ENCODE results near the gene IRAK3.
"Not testable (repeated sequence)": the region's sequence is repeated elsewhere in the genome, so short reads cannot be mapped to it uniquely, and the experiment has no call there.

Gene IRAK3

DNA sequence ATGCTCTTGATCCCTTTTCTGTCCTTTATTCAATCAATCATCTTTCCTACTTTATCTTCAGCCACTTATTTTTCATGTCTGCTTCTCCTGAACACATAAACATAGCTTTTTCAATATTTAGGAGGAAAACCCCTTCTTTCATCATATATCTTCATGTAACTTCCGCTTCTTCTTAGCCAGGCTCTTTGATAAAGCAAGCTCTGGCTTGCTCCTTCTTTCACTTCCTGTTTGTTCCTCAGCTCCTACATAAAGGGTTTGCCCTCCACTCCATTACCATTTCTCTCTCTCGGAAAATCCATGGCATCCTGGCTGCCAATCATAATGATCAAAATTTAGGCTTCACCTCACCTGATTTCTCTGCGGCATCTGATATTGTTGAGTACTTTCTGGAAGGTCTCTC lies 79.5 kb downstream of the IRAK3 start:
- DNase-seq, result no peak

DNA sequence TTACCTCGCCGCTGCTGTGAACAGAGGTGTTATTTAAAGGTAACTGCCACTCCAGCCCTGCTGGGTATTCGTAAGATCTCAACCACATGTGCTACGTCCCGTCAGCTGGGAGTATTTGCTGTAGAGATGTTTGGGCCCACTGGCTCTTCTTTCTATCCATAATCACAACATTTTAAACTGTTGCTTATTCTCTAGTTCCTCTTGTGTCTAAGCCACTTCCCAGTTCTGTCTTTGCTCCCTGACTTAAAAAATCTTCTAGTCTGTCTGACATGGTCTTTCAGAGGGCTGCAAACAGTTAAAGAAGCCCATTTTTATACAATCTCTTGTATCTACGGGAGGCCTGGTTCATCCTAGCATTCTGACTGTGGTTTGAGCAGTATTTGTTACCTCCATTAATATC lies 80.1 kb downstream of the IRAK3 start:
- no peak for DNase-seq

DNA sequence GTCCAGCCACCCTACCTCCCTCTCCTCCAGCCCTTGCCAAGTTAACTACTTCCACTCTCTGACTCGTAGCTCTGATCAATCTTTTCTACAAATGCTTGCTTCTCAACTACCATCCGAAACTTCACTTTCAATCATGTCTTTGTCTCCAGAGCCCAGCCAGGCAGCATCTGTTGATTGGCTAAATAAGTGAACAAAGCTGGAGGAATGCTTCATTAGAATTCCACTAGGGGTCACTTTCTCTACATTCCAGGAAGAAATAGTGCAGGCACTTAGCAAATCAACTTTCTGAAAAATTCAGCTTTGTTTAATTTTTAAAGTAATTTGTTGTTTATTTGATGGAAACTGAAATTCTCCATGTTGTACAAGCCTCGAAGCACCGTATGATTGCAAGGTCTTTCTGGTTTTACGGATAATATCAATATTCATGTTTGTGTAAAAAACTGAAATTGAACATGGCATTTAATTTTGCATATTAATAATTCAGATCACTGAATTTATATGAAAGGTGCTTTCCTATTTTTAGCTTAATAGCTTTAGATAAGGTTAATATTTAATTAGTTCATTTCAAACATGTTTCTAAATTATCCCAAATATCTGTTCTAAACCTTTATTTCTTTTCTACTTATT lies 80.9 kb downstream of the IRAK3 start:
- DNase-seq, result no peak

DNA sequence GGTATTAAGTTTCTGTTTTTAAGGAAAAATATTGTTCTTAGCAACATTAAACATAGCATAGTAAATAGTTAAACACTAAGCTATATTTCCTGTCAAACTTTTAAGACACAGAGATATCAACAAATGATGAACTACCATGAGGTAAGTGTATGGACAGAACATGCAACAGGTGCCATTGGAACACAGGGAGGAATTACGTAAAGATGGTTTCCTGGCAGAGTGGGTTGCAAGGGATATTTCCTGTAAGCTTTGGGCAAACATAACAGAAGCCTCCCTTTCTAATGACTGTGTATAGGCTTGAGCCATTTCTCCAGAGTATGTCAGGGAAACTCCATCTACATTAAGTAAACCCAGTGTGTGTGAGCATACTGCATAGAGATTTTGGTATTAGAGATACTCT lies 81.6 kb downstream of the IRAK3 start:
- no peak for DNase-seq

DNA sequence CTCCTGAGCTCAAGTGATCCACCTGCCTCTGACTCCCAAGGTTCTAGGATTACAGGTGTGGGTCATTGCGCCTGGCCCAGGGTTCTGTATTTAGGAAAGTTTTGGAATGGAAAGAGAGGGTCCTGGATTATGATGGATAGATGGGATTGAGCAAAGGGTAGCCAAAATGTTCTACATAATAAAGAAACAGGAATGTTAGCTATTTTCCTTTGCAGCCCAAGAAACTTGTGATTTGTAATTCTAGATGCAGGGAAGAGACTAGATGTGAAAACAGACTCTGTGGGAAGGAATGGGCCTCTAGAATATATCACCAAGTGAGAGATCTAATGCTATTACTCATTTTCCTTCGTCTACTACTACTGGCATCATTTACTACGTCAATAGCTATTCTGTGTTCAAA lies 83.6 kb downstream of the IRAK3 start:
- DNase-seq, result no peak

DNA sequence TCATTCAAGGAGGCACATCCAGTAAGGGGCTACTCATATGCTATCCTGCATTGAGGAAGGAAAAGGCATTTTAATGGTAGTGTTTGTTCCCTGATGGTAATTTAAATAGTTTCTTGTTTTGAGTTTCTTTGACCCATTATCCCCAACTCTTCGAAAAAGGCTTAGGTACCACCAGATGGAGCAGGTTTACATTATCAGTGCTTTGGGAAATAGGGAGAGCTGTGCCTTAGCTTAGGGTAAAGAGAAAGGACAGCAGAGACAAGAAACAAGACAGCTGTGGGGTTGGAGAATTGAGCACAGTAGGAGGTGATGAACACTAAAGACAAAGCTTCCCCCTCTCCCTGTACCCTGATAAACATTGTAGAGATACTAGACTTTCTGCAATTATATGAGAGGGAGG lies 84.1 kb downstream of the IRAK3 start:
- no peak for DNase-seq

DNA sequence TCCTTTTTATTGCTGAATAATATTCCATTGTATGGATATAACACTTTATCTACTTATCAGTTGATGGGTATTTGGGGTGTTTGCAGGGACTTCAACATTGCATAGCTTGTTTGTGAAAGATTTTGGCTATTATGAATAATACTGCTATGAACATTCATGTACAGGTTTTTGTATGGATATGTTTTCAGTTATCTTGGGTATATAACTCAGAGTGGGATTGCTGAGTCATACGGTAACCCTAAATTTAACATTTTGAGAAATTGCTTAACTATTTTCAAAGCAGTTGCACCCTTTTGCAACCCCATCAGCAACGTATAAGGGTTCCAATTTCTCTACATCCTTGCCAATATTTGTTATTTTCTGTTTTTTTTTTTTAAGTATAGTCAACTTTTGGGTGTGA lies 86.0 kb downstream of the IRAK3 start:
- DNase-seq, result no peak

DNA sequence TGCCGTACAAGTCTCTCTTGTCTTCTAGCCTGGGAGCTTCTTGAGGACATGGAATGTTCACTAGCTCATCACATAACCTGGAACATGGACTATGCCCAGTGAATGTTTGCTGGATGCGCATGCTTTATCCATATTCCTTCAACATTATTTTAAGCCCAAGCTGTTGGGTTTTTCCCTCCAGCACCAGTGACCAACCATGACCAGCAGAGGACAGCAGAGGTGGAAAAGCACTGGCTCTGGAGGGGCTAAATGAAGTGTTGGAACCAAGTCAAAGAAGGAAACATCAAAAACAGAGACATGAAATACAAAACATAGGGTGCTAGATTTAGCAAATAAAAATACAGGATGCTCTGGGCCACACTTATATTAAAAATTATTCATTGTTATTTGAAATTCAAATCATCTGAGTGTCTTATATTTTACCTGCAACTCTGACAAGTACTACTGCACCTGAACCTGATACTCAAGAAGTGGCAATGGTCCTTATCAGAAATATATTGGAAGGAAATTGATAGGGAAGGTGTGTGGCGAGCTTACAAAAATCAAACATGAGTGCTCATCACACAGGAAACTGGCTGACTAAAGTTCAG lies 90.2 kb downstream of the IRAK3 start:
- peak in 1 of 2 experiments; percentile 10 for DNase-seq

DNA sequence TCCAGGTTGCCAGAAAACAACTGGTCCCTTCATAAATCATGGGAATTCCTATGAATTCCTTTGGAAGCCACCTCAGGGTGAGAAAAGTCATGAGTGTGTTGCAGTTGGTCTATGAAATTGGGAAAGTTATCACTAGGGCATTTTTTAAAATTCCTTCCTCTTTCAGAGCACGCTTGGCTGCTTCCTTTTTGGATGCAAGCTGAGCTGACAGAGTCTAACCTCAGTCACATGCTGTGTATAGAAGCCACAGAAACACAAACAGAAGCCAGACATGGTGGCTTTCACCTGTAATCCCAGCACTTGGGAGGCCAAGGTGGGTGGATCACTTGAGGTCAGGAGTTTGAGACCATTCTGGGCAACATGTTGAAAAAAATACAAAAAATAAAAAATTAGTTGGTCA lies 91.5 kb downstream of the IRAK3 start:
- DNase-seq, result no peak

DNA sequence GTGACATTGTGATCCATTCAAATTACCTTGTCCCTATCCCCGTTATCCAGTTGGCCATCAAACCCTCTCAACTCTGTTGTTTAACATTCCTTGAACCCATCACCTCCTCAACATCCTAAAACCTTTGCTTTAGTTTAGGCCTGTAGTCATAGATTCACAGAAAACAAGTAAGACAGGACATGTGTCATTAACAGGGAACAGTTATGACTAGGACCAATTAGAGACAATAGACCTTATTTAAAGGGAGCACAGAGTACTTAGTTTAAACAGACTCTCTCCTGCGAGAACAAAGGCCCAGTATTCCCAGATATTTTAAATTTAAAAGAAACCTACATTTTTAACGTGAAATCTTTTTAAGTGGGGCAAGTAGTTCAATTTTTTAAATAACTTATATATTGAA lies 93.2 kb downstream of the IRAK3 start:
- DNase-seq, result no peak

DNA sequence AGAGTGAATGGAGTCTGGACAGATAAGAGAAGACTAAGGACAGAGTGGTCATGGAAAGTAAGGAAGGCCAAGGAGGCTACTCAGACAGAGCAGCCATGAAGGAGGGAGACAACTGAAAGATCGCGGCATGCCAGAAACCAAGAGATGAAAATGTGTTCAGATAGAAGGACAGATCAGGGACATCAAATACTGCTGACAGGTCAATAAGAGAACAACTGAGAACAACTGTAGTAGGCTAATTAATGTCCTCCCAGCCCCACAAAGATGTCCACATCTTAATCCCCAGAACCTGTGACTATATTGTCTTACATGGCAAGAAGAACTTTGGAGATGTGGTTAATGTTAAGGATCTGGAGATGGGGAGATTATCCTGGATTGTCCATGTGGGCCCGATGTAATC lies 98.3 kb downstream of the IRAK3 start:
- DNase-seq, result no peak

DNA sequence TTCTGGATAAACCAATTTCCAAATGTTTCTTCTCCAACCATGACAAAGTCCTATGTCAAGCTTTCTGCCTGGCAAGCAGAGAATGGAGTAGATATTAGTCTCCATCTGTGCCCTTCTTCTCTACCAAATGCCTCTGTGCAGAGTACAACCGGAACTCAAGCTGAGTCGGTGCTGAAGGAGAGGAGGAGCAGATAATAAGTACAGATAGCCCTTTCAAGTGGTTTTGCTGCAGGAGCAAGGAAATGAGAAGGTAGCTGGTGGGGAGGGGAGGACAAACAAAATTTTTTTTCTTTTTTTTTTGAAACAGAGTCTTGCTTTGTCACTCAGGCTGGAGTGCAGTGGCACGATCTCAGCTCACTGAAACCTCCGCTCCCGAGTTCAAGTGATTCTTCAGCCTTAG lies 99.1 kb downstream of the IRAK3 start:
- DNase-seq, result peak; percentile 6 to 66

DNA sequence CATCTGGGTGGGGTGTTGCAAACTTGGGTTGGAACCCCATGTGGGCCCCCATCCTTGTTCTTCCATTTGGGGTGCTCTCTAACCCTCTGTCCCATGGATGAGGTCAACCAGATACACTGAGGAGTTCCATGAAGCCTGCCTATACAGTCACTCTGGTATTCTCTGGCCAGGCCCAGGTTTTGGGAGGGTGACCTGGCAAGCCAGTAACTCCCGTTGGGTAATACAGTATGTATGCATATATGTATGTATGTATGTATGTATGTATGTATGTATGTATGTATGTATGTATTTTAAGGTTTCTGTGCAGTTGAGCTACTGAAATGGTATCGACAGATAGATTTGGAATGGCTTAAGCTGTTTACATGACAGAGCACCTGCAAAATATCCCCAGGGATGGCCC lies 100.5 kb downstream of the IRAK3 start:
- DNase-seq, result no peak

DNA sequence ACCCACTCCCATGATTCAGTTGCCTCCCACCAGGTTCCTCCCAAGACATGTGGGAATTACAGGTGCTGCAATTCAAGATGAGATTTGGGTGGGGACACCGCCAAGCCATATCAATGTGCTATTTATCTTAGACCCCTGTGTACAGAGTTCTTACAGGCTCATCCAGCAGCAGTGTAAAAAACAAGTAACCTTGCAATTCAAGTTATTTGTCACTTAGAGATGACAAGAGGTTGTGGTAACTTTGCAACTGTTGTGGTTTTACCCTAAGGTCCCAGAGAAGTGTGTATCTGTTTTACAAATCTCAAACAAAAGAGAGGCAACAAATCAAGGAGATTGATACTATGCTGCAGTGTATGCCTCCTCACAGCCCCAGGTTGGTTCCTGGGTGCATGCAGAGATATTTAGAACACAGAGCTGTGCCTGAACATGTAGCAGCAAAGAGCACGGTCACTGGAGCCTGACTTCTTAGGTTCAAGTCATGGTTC lies 101.7 kb downstream of the IRAK3 start:
- no peak for DNase-seq

DNA sequence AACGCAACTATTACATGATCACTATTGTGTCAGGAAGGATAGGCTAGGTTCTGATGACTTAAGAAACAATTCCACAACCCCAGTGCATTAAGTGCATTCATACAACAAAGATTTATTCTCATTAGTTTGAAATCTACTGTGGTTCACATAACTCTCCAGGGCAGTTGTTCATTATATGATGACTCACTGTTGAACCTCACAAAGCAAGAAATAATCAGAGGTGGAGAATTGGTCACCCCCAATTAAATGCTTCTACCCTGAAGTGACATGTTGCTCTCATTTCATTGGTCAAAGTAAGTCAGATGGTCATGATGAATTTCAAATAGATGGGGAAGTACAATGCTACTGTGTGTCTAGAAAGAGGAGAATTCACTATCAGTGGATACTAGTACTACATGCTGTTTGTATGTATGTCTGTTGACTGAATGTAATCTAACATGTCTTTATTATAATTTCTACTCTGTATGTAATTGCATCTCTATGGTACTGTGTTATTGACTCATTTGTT lies 107.2 kb downstream of the IRAK3 start:
- no peak for DNase-seq

DNA sequence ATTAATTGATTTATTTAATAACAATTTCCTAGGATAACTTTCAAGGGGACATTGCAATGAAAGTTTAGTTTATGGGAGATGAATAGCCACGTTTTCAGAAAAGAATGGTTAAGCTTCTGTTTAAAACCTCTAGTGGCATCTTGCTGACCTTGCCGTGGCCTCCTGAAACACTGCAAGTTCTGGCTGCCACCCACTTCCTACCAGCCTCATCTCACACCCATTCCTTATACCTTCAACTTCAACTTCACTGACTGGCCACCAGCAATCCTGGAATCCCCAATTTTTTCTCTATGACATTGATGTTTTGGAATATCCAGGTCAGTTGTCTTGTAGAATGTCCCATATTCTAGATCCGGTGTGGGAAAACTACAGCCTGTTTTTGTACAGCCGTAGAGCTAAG lies 108.1 kb downstream of the IRAK3 start:
- no peak for DNase-seq

DNA sequence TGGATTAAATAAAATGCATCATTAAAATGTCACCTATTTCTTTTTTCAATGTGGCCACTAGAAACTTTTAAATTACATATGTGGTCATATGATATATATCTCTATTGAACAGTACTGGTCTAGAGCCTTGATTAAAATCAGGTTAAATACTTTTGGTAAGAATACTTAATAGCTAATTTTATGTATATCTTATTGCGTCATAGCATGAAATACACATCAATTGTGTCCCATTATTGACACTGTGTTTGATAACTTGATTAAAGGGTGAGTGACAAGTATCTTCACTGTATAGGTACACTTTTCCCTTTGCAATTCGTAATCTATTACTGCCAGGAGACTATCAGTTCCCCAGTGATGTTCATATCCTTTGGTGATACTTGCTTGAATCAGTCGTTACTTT lies 108.9 kb downstream of the IRAK3 start:
- DNase-seq, result no peak

DNA sequence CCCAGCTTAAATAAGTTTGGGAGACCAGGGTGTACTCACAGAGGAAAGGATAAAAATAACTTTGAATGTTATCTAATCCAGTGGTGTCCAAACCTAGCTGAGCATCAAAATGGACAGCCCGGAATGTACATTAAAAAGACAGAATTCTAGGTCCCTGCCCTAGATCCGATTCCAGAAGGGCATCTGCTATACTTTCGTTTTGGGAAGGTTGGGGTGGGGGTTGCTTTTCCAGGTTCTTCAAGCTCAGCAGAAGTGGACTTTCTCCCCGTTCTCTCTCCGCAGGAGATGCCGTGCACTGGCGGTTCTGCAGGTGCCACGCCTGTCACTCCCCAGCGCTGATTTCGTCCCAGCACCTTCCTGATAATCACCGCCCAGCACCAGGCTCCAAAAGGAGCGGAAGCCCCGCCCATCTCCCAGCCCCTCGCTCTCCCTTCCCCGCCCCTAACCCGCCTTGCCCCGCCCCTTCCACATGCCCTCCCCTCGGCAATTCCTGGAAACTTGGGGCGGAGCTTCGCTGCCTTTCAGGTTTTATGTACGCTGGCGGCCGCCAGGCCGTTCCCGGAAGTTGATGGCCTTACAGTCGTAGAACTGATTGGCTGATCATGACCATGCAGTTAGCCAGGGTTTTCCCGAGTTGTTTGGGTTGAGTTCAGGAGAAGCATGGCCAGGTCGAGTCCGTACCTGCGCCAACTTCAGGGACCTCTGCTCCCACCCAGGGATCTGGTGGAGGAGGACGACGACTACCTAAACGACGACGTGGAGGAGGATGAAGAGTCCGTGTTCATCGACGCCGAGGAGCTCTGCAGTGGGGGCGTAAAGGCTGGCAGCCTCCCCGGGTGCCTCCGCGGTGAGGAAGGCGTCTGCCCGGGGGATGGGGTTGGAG lies 113.2 kb downstream of the IRAK3 start, which contains the start of gene HELB:
Gene HELB, plus strand, starts transcription at position 550 of the 883 bp plus-strand sequence. Its CDS starts 111 bp downstream, at position 661.
- DNase-seq, result peak; percentile 96 to 99

DNA sequence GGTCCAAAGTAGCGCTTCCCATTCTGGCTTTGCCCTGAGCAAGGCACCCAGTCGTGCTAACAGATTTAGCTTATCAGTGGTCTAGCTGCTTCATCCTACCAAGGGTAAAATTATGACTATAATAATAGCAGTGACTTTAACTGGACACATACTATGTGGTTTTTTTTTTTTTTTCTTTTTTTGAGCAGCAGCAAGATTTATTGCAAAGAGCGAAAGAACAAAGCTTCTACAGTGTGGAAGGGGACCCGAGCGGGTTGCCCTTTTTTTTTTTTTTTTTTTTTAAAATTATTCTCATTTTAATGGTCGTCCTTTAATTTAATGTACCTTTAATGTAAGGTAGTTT lies 113.8 kb downstream of the IRAK3 start:
- DNase-seq, result no peak

DNA sequence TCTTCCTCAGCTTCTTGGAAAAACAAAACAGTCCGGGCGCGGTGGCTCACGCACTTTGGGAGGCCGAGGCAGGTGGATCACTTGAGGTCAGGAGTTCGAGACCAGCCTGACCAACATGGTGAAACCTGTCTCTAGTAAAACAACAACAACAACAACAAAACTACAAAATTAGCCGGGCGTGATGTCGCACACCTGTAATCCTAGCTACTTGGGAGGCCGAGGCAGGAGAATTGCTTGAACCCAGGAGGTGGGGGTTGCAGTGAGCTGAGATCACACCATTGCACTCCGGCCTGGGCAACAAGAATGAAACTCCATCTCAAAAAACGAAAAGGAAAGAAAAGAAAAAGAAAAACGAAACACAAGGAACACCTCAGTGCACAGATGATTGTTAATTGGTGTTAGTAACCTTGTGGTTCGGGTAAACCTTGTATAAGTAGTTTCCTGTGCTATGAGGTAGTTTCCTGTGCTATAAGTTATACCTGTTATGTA lies 114.3 kb downstream of the IRAK3 start:
- not testable (repeated sequence) for DNase-seq

All from stimulated activated CD4-positive, alpha-beta T cell treated with anti-CD3 and anti-CD28 coated beads, Interleukin-4, amount 100 ng/mL, for 4 hours (primary cell).